Ishikawa (cell line): ENCODE measurements around the gene TMED8.

ENCODE experiments used
- CEBPB ChIP-seq: IDR thresholded peaks from 2 replicates; pipeline ENCODE4 v1.6.1; 2012
- CREB1 ChIP-seq: IDR thresholded peaks from 2 replicates; pipeline ENCODE4 v1.6.1; 2012; ENCODE audit warnings: low read depth
- EGR1 ChIP-seq: IDR thresholded peaks from 2 replicates; pipeline ENCODE4 v1.6.1; 2012
- EP300 ChIP-seq: IDR thresholded peaks from 2 replicates; pipeline ENCODE4 v1.6.1; 2012; ENCODE audit warnings: borderline replicate concordance
- FOXM1 ChIP-seq: IDR thresholded peaks from 2 replicates; pipeline ENCODE4 v1.6.1; 2012; ENCODE audit warnings: low read depth, borderline replicate concordance
- NFIC ChIP-seq: IDR thresholded peaks from 2 replicates; pipeline ENCODE4 v1.6.1; 2012
- RAD21 ChIP-seq: IDR thresholded peaks from 2 replicates; pipeline ENCODE4 v1.6.1; 2012; ENCODE audit warnings: low read depth
- TAF1 ChIP-seq: IDR thresholded peaks from 2 replicates; pipeline ENCODE4 v1.6.1; 2012; ENCODE audit warnings: low read depth, mild to moderate bottlenecking
- TCF12 ChIP-seq: IDR thresholded peaks from 2 replicates; pipeline ENCODE4 v1.6.1; 2012; ENCODE audit warnings: low read depth
- TEAD4 ChIP-seq: IDR thresholded peaks from 2 replicates; pipeline ENCODE4 v1.6.1; 2012
- YY1 ChIP-seq: IDR thresholded peaks from 2 replicates; pipeline ENCODE4 v1.6.1; 2012; ENCODE audit warnings: low read depth
- ZBTB7A ChIP-seq: IDR thresholded peaks from 2 replicates; pipeline ENCODE4 v1.6.1; 2012; ENCODE audit warnings: low read depth
- TF ChIP-seq, protein P1 (sequence below): IDR thresholded peaks from 2 replicates; pipeline ENCODE4 v1.6.1; 2012; ENCODE audit warnings: low read depth, mild to moderate bottlenecking
- TF ChIP-seq, protein P2 (sequence below): IDR thresholded peaks from 2 replicates; pipeline ENCODE4 v1.6.1; 2012
- TF ChIP-seq, protein P3 (sequence below): IDR thresholded peaks from 2 replicates; pipeline ENCODE4 v1.6.1; 2012

Gene TMED8

DNA sequence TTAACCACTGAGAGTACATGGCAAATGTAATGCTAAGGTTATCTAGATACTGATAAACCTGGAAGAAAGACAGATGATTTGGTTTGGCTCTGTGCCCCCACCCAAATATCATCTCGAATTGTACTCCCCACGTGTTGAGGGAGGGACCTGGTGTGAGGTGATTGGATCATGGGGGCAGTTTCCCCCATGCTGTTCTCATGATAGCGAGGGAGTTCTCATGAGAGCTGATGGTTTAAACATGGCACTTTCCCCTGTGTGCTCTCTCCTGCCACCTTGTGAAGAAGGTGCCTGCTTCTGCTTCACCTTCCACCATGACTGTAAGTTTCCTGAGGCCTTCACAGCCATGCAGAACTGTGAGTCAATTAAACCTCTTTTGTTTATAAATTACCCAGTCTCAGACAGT is 32.2 kb upstream of the TMED8 start:
- TF ChIP-seq RAD21: peak; percentile 31; the same call in 1 of the 2 replicates
- no peak for TF ChIP-seq FOXM1

DNA sequence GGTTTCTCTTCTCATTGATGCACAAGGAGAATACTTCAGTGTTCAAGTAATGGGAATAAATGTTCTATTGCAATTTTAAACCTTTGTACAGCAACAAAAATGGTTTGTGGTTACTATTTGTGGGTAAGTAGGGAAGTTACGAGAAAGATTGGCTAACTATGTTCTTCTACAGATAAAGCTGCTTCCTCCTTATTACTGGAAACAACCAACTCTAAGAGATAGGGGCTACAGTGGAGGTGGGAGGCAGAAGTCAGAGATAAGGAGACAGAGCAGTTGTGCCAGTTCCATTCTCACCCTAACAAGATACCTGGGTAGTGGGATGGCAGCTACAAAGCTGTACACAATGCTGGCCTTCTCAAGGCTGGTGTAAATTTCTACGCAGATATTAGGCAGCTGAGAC is 30.3 kb upstream of the TMED8 start:
- TF ChIP-seq TEAD4 (no peak), EP300 (no peak), TCF12 (no peak), TAF1 (no peak), YY1 (no peak), EGR1 (no peak), FOXM1 (no peak), NFIC (no peak)
- TF ChIP-seq, protein P1, sequence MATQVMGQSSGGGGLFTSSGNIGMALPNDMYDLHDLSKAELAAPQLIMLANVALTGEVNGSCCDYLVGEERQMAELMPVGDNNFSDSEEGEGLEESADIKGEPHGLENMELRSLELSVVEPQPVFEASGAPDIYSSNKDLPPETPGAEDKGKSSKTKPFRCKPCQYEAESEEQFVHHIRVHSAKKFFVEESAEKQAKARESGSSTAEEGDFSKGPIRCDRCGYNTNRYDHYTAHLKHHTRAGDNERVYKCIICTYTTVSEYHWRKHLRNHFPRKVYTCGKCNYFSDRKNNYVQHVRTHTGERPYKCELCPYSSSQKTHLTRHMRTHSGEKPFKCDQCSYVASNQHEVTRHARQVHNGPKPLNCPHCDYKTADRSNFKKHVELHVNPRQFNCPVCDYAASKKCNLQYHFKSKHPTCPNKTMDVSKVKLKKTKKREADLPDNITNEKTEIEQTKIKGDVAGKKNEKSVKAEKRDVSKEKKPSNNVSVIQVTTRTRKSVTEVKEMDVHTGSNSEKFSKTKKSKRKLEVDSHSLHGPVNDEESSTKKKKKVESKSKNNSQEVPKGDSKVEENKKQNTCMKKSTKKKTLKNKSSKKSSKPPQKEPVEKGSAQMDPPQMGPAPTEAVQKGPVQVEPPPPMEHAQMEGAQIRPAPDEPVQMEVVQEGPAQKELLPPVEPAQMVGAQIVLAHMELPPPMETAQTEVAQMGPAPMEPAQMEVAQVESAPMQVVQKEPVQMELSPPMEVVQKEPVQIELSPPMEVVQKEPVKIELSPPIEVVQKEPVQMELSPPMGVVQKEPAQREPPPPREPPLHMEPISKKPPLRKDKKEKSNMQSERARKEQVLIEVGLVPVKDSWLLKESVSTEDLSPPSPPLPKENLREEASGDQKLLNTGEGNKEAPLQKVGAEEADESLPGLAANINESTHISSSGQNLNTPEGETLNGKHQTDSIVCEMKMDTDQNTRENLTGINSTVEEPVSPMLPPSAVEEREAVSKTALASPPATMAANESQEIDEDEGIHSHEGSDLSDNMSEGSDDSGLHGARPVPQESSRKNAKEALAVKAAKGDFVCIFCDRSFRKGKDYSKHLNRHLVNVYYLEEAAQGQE: no peak
- TF ChIP-seq, protein P2, sequence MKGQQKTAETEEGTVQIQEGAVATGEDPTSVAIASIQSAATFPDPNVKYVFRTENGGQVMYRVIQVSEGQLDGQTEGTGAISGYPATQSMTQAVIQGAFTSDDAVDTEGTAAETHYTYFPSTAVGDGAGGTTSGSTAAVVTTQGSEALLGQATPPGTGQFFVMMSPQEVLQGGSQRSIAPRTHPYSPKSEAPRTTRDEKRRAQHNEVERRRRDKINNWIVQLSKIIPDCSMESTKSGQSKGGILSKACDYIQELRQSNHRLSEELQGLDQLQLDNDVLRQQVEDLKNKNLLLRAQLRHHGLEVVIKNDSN: no peak

DNA sequence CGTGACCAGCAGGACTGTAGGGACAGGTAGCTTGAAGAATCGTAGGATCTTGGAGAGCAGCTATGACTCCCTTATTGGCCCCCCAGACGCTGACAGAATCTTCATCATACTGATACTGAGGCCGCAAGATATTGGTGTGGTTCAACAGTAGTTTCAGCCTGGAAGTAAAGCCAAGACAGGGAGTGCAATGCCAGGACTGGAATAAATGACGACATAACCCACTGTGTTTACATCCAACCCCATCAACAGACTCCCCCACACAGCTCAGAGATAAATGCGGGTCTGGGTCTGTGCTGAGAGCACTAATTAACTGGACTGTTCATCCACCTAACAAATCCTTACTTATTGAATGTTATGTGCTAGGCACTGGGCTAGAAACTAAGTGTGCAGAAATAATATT is 29.8 kb upstream of the TMED8 start:
- TF ChIP-seq TCF12 (no peak), CREB1 (no peak), TAF1 (no peak)
- TF ChIP-seq, protein P1: no peak

DNA sequence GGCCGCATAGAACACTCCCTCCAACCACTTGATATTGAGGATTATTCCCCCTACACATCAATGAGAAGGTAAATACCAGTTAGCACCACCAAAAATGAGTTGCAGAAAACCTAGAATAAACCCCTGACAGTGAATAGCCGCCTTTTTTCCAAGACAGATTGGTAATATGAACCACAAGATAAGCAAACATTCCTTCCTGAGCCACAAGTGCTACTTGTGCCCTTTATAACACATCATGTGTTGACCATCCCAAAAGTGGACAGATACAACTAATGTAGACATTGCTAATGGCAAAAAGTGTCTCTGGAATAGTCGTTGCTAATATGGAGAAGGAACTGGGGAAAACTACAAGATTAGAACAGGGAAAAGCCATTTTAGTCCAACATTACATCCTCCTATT is 29.2 kb upstream of the TMED8 start:
- no peak for TF ChIP-seq CEBPB
- no peak for TF ChIP-seq TCF12
- no peak for TF ChIP-seq FOXM1
- TF ChIP-seq, protein P3, sequence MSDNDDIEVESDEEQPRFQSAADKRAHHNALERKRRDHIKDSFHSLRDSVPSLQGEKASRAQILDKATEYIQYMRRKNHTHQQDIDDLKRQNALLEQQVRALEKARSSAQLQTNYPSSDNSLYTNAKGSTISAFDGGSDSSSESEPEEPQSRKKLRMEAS: no peak
- TF ChIP-seq, protein P1: no peak
- TF ChIP-seq EP300: no peak
- TF ChIP-seq TEAD4: no peak
- TF ChIP-seq TAF1: no peak
- no peak for TF ChIP-seq YY1
- TF ChIP-seq CREB1: no peak
- TF ChIP-seq ZBTB7A: no peak
- TF ChIP-seq EGR1: no peak

DNA sequence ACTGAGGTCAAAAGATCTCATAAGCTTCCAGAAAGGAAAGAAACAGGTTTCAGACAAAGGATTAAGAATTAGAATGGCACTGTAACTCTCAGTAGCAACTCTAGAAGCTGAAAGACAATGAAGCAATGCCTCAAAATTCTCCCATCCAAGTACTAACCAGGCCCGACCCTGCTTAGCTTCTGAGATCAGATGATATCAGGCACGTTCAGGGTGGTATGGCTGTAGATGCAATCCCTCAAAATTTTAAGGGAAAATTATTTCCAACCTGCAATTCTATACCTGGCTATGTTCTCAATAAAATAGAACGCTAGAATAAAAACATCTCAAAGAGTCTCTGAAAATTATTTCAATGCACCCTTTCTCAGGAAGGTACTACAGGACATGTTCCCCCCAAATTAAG is 26.9 kb upstream of the TMED8 start:
- TF ChIP-seq, protein P2: no peak
- TF ChIP-seq YY1 (no peak), TEAD4 (no peak), FOXM1 (no peak), ZBTB7A (no peak), EGR1 (no peak), CEBPB (no peak), CREB1 (no peak), RAD21 (no peak), EP300 (no peak)
- TF ChIP-seq, protein P3: no peak
- TF ChIP-seq, protein P1: no peak
